DLD1 (cell line): ENCODE measurements around the gene PRKAR1B.
"Not testable (repeated sequence)": the region's sequence is repeated elsewhere in the genome, so short reads cannot be mapped to it uniquely, and the experiment has no call there.

Source experiments
- in situ Hi-C: cut with HindIII; loops from 2 replicates; pipeline ENCODE4 v1.10.0; 2017; ENCODE audit warnings: low sequenced_read_pairs

Gene PRKAR1B

GRCh38 chr7:563629-564170 is 163.4 kb downstream of the PRKAR1B start:
- in situ Hi-C loops = no loop called here

- in situ Hi-C loops = no loop called here
These were observed 164.1 kb downstream of the PRKAR1B start for GRCh38 chr7:562789-563628.

GRCh38 chr7:562374-562675 is 164.8 kb downstream of the PRKAR1B start:
- in situ Hi-C loops = no loop called here

- in situ Hi-C loops = no loop called here
These were observed 165.3 kb downstream of the PRKAR1B start for GRCh38 chr7:561631-562373.

GRCh38 chr7:560966-561630 is 166.0 kb downstream of the PRKAR1B start:
- in situ Hi-C loops = no loop called here

GRCh38 chr7:559396-559705 is 167.7 kb downstream of the PRKAR1B start:
- in situ Hi-C loops = no loop called here

- in situ Hi-C loops = no loop called here
These were observed 169.6 kb downstream of the PRKAR1B start for GRCh38 chr7:557558-557881.

- in situ Hi-C loops = no loop called here
These were observed 170.1 kb downstream of the PRKAR1B start for GRCh38 chr7:556837-557557.

- in situ Hi-C loops = no loop called here
These were observed 170.7 kb downstream of the PRKAR1B start for GRCh38 chr7:556291-556826.

- in situ Hi-C loops = no loop called here
These were observed 171.4 kb downstream of the PRKAR1B start for GRCh38 chr7:555551-556160.

- in situ Hi-C loops = no loop called here
These were observed 173.4 kb downstream of the PRKAR1B start for GRCh38 chr7:553636-554111.

- in situ Hi-C loops = no loop called here
These were observed 174.0 kb downstream of the PRKAR1B start for GRCh38 chr7:552868-553635.

GRCh38 chr7:552151-552867 is 174.8 kb downstream of the PRKAR1B start:
- in situ Hi-C loops = not testable (repeated sequence)

GRCh38 chr7:551615-551970 is 175.5 kb downstream of the PRKAR1B start:
- in situ Hi-C loops = not testable (repeated sequence)

GRCh38 chr7:550881-551614 is 176.0 kb downstream of the PRKAR1B start:
- in situ Hi-C loops = no loop called here

GRCh38 chr7:549891-550625 is 177.0 kb downstream of the PRKAR1B start:
- in situ Hi-C loops = no loop called here

- in situ Hi-C loops = no loop called here
These were observed 177.8 kb downstream of the PRKAR1B start for GRCh38 chr7:549066-549890.
